CD4-positive, alpha-beta T cell (primary cell): ENCODE results near the gene SYK. TPM values are rescaled to one million over a fixed set of nuclear protein-coding genes. Genes with fewer than 3 reads are reported as not detected.

Source experiments
- ATAC-seq: fragments of 200-7000 bp; cut with Tn5 transposase; one replicate; pipeline ENCODE4 v1.10.0; 2022; ENCODE audit warnings: mild to moderate bottlenecking; ENCODE audit not compliant: poor library complexity
- CTCF ChIA-PET: fragments of 350-600 bp; sonication (Branson Sonifier 250); formaldehyde crosslinking; loops from one replicate; lab custom pipeline; 2021; ENCODE audit warnings: antibody characterized with exemption, inconsistent platforms; lab: Charles Lee
- POLR2A ChIA-PET: fragments of 350-600 bp; sonication (Branson Sonifier 250); formaldehyde crosslinking; loops from one replicate; lab custom pipeline; 2021; ENCODE audit warnings: antibody characterized with exemption, inconsistent platforms; lab: Charles Lee
- DNase-seq, 14 experiments: peaks; one replicate each; pipeline ENCODE4 v3.0.0-alpha.2; 2013 to 2020; ENCODE audit warnings: mixed read lengths in 2 of 14
- H3K27ac ChIP-seq, 2 donors: one replicate each; pipeline versions ENCODE4 v1.5.1 to v1.7.0; 2013; ENCODE audit warnings: low read length in 2 of 2, low read depth in 1 of 2, mild to moderate bottlenecking in 1 of 2
- H3K27me3 ChIP-seq, 2 experiments: 1 replicate in 1 of 2; 2 replicates in 1 of 2; pipeline versions ENCODE4 v1.6.1 to v1.7.0; 2013; ENCODE audit warnings: low read length in 2 of 2, control low read depth in 1 of 2, mild to moderate bottlenecking in 1 of 2, moderate library complexity in 1 of 2; ENCODE audit not compliant: insufficient read depth in 2 of 2, control insufficient read depth in 1 of 2
- H3K36me3 ChIP-seq: one replicate; pipeline ENCODE4 v1.6.1; 2013; ENCODE audit warnings: low read length, control low read depth; ENCODE audit not compliant: insufficient read depth
- H3K4me1 ChIP-seq: one replicate; pipeline ENCODE4 v1.6.1; 2013; ENCODE audit warnings: low read length, control low read depth; ENCODE audit not compliant: insufficient read depth
- H3K4me3 ChIP-seq: one replicate; pipeline ENCODE4 v1.5.1; 2013; ENCODE audit warnings: mild to moderate bottlenecking, low read length, moderate library complexity
- H3K9me3 ChIP-seq, 2 experiments: 1 replicate in 1 of 2; 2 replicates in 1 of 2; pipeline versions ENCODE4 v1.6.1 to v1.7.0; 2013; ENCODE audit warnings: low read length in 2 of 2, mild to moderate bottlenecking in 2 of 2, control low read depth in 1 of 2, moderate library complexity in 1 of 2; ENCODE audit not compliant: control insufficient read depth in 1 of 2, insufficient read depth in 1 of 2
- H3K27ac Mint-ChIP-seq: one replicate; pipeline ENCODE4 v1.8.0; 2020; ENCODE audit warnings: mixed read lengths
- H3K27me3 Mint-ChIP-seq: one replicate; pipeline ENCODE4 v1.8.0; 2021; ENCODE audit warnings: mixed read lengths
- H3K36me3 Mint-ChIP-seq: one replicate; pipeline ENCODE4 v1.8.0; 2021; ENCODE audit warnings: low read depth, mixed read lengths
- H3K4me1 Mint-ChIP-seq: one replicate; pipeline ENCODE4 v1.8.0; 2021; ENCODE audit warnings: low read depth, mixed read lengths
- H3K4me3 Mint-ChIP-seq: one replicate; pipeline ENCODE4 v1.8.0; 2020; ENCODE audit warnings: mild to moderate bottlenecking, mixed read lengths
- H3K9me3 Mint-ChIP-seq: one replicate; pipeline ENCODE4 v1.8.0; 2020; ENCODE audit warnings: mixed read lengths
- intact Hi-C, 2 experiments: fragments of 100-400 bp; cut with DNase I in 1 of 2; cut with micrococcal nuclease in 1 of 2; formaldehyde crosslinking; loops; one replicate each; pipeline versions ENCODE4 v1.15.1 to v1.9.0; 2023 to 2025; cut with DNase I, micrococcal nuclease
- total RNA-seq, 174 experiments: library from RNA in 2 of 174; stranded (reverse) in 2 of 174; gene quantifications; one replicate each; pipeline ENCODE4 v1.2.3 and lab custom pipeline; 2021 to 2026
- TF ChIP-seq, protein P1 (sequence below): fragments of 200-600 bp; IDR thresholded peaks from one replicate; pipeline ENCODE4 v1.8.0; 2022; ENCODE audit warnings: antibody characterized with exemption, mild to moderate bottlenecking

The SYK gene
- total RNA-seq, 2 experiments from 2014 or later = 1.1 to 1.2 TPM

GRCh38 chr9:90830977-90831376 lies 29.4 kb downstream of the SYK start:
- no peak overlapping the region for H3K27ac Mint-ChIP-seq
- ChIA-PET POLR2A (no interaction called here), CTCF (no interaction called here)
- no peak overlapping the region for H3K27ac ChIP-seq
- DNase-seq = no peak
- TF ChIP-seq, protein P1, sequence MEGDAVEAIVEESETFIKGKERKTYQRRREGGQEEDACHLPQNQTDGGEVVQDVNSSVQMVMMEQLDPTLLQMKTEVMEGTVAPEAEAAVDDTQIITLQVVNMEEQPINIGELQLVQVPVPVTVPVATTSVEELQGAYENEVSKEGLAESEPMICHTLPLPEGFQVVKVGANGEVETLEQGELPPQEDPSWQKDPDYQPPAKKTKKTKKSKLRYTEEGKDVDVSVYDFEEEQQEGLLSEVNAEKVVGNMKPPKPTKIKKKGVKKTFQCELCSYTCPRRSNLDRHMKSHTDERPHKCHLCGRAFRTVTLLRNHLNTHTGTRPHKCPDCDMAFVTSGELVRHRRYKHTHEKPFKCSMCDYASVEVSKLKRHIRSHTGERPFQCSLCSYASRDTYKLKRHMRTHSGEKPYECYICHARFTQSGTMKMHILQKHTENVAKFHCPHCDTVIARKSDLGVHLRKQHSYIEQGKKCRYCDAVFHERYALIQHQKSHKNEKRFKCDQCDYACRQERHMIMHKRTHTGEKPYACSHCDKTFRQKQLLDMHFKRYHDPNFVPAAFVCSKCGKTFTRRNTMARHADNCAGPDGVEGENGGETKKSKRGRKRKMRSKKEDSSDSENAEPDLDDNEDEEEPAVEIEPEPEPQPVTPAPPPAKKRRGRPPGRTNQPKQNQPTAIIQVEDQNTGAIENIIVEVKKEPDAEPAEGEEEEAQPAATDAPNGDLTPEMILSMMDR = no peak
- no peaks in the 10 kb centered on the region for H3K9me3 ChIP-seq
- no peaks in the 10 kb centered on the region for H3K4me1 ChIP-seq
- H3K4me3 Mint-ChIP-seq = no peak overlapping the region
- H3K27me3 ChIP-seq = no peaks in the 10 kb centered on the region
- intact Hi-C loops = no loop called here
- ATAC-seq = no peak
- H3K36me3 ChIP-seq = no peaks in the 10 kb centered on the region
- no peaks in the 10 kb centered on the region for H3K4me1 Mint-ChIP-seq
- no peak overlapping the region for H3K4me3 ChIP-seq
- no peaks in the 10 kb centered on the region for H3K9me3 Mint-ChIP-seq
- peaks cover 12% of the 10 kb centered on the region for H3K27me3 Mint-ChIP-seq
- no peaks in the 10 kb centered on the region for H3K36me3 Mint-ChIP-seq

GRCh38 chr9:90832261-90832660 lies 30.6 kb downstream of the SYK start:
- Histone ChIP-seq H3K27me3 (no peaks in the 10 kb centered on the region), H3K9me3 (no peaks in the 10 kb centered on the region), H3K36me3 (no peaks in the 10 kb centered on the region), H3K4me1 (no peaks in the 10 kb centered on the region), H3K4me3 (no peak overlapping the region), H3K27ac (no peak overlapping the region)
- Mint-ChIP-seq H3K4me1 (no peaks in the 10 kb centered on the region), H3K36me3 (no peaks in the 10 kb centered on the region), H3K4me3 (no peak overlapping the region), H3K9me3 (no peaks in the 10 kb centered on the region), H3K27me3 (peaks cover 15% of the 10 kb centered on the region), H3K27ac (no peak overlapping the region)
- POLR2A ChIA-PET = no interaction called here
- TF ChIP-seq, protein P1 = no peak
- CTCF ChIA-PET = no interaction called here
- DNase-seq (no peak), ATAC-seq (no peak)
- intact Hi-C loops = no loop called here

GRCh38 chr9:90834828-90835595 lies 33.4 kb downstream of the SYK start:
- no peak overlapping the region for H3K4me3 Mint-ChIP-seq
- intact Hi-C loops = no loop called here
- no peaks in the 10 kb centered on the region for H3K27me3 ChIP-seq
- POLR2A ChIA-PET = no interaction called here
- TF ChIP-seq, protein P1 = no peak
- no peaks in the 10 kb centered on the region for H3K36me3 Mint-ChIP-seq
- DNase-seq = no peak
- no peak overlapping the region for H3K4me3 ChIP-seq
- no peaks in the 10 kb centered on the region for H3K4me1 ChIP-seq
- no peak overlapping the region for H3K27ac Mint-ChIP-seq
- H3K27me3 Mint-ChIP-seq = peaks cover 6% of the 10 kb centered on the region
- CTCF ChIA-PET = no interaction called here
- H3K9me3 Mint-ChIP-seq = no peaks in the 10 kb centered on the region
- no peaks in the 10 kb centered on the region for H3K4me1 Mint-ChIP-seq
- no peak for ATAC-seq
- H3K27ac ChIP-seq = no peak overlapping the region
- no peaks in the 10 kb centered on the region for H3K36me3 ChIP-seq
- H3K9me3 ChIP-seq = peaks cover 0 to 3% of the 10 kb centered on the region in 2 experiments
